ENCODE measurements around the gene DYNLRB1.
"Not testable (repeated sequence)": the region's sequence is repeated elsewhere in the genome, so short reads cannot be mapped to it uniquely, and the experiment has no call there.

Gene DYNLRB1

DNA sequence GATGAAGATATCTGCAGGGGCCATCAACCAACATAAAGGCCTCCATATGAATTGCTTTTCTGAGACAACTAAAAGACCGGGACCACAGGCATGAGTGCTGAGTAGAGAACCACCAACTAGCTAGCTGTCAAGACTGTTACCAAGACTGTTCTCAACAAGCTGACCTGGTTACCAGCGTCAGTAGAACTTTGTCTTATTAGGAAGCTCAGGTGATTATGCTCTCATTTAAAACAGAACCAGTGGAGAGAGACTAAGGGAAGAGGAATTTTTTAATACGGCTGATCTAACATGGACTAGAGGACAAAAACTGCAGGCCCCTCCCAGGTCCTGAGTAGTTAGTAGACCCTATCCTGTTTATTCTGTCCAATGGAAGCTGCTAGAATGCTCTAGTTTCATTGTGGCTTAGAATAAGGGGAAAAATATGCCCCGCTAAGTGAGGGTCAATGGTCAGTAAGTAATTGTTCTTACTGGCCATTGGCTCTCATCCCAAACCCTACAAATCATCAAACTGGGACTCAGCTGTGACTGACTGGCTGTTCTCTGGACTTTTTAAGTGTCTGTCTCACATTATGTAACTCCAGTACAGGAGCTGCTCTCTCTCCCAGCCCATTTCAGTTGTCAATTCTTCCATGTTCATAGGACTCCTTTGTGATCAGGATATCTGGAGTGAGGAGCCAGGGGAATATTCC is 3.8 kb upstream of the DYNLRB1 start:
- no peak for DNase-seq

DNA sequence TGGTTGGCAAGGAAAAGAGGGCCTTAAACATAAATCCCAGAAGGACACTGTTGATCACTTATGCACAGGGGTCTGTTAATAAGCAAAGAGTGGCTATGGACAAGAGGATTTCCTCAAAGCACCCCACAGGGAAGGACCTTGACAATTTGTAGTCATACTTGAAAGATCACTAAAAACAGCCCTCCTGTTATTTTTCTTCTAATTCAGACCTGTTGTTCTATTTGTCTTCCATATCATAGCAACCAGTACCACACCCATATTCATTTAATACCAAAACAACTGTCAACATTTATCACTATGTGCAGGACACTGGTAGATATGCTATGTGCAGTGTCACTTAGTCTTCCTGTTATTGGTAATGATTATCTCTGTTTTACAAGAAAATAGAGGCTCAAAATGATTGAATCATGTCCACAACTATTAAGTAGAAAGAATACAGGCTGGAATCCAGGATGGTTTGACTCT is 3.2 kb upstream of the DYNLRB1 start:
- no peak for DNase-seq

DNA sequence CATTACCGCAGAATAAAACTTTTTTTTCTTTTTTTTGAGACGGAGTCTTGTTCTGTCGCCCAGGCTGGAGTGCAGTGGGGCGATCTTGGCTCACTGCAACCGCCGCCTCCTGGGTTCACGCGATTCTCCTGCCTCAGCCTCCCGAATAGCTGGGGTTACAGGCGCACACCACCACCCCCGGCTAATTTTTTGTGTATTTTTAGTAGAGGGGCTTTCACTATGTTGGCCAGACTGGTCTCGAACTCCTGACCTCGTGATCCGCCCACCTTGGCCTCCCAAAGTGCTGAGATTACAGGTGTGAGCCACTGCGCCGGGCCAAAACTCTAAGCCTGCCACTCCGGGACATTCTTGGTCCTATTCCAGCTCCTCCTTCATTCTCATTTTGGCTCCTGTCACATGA is 2.2 kb upstream of the DYNLRB1 start:
- DNase-seq = not testable (repeated sequence)

DNA sequence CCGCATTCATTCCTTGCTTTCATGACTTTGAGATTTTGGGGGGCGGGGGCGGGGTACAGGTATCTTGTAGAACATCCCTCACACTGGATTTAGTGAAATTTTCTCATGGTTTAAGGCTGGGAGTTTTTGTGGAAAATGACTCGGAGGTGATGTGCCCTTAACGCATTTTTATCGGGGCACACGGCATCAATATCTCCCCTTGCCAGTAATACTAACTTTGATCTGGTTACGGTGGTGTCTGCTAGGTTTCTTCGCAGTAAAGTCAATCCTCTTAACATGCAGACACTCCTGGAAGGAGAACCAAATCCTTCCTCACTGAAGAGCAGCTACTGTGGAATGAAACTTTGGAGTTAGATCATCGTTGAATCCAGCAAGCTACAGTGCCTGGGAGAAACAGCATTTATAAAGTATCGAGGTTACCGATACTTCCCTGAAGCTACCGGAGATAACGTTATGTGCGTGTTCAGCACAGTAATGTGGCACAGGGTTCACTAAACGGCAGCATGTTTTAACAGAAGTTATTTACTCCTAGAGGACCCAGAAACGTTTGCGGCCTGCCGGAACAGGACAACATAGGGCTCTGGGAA is 1.2 kb upstream of the DYNLRB1 start:
- DNase-seq = no peak

DNA sequence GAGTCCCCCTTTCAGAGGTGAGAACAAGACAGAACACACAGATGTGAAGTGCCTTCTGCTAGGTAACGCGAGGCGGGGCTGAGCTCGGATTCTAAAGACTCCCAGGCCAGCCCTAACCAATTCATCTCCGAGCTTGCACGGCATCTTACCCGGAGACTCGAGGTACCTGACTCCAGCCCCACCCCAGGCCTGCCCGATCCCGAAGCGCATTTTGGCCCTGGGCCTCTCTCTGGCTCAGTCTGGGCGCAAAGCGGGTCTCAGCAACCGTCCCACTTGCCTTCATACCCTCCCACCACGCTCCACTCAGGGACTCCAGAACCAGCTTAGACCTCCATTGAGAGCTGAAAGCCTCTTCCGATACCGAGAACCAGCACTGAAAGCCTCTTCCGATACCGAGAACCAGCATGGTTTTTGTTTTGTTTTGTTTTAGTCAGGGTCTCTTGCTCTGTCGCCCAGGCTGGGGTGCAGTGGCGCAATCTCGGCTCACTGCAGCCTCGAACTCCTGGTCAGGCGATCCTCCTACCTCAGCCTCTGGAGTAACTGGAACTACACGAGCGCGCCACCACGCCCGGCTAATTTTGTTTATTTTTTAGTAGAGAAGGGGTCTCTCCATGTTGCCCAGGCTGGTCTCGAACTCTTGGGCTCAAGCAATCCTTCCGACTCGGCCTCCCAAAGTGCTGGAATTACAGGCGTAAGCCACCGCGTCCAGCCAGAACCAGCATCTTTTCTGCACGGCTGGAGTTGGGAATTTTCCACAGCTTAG is 557 bp upstream of the DYNLRB1 start:
- DNase-seq = peak; percentile 11

DNA sequence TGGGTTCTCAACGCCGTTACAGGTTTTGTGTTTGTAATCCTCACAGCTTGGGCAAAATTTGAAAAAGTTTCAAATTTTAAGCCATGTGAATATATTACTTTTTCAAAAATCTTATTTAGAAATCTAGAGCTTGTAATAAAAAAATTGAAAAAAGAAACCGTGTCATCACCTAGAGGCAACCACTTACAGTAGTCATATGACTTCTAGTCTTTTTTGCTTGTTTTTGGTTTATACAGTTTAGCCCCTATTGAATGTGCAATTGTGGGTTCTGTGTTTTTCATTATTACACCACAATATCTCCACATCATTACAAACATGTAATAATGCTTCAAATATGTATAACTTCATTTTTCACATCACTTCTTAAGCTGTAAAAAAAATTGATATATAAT is 888 bp downstream of the DYNLRB1 start:
- no peak for DNase-seq

DNA sequence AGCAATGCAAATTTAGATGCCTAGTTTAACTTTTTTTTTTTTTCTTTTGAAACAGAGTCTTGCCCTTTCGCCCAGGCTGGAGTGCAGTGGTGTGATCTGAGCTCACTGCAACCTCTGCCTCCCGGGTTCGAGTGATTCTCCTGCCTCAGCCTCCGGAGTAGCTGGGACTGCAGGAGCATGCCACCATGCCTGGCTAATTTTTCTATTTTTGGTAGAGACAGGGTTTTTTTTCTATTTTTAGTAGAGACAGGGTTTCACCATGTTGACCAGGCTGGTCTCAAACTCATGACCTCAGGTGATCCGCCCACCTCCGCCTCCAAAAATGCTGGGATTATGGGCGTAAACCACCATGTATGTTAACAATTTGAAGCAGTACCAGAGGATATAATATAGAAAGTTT is 2.6 kb downstream of the DYNLRB1 start:
- DNase-seq = not testable (repeated sequence)

DNA sequence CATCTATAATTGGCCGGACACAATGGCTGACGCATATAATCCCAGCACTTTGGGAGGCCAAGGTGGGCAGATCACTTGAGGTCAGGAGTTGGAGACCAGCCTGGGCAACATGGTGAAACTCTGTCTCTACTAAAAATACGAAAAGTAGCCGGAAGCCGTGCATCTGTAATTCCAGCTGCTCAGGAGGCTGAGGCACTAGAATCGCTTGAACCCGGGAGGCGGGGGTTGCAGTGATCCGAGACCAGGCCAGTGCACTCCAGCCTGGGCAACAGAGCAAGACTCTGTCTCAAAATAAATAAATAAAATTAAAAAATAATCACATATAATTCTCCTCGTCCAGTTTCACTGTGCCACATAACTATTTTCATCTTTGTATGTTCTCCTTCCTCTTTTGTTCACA is 3.6 kb downstream of the DYNLRB1 start:
- not testable (repeated sequence) for DNase-seq

DNA sequence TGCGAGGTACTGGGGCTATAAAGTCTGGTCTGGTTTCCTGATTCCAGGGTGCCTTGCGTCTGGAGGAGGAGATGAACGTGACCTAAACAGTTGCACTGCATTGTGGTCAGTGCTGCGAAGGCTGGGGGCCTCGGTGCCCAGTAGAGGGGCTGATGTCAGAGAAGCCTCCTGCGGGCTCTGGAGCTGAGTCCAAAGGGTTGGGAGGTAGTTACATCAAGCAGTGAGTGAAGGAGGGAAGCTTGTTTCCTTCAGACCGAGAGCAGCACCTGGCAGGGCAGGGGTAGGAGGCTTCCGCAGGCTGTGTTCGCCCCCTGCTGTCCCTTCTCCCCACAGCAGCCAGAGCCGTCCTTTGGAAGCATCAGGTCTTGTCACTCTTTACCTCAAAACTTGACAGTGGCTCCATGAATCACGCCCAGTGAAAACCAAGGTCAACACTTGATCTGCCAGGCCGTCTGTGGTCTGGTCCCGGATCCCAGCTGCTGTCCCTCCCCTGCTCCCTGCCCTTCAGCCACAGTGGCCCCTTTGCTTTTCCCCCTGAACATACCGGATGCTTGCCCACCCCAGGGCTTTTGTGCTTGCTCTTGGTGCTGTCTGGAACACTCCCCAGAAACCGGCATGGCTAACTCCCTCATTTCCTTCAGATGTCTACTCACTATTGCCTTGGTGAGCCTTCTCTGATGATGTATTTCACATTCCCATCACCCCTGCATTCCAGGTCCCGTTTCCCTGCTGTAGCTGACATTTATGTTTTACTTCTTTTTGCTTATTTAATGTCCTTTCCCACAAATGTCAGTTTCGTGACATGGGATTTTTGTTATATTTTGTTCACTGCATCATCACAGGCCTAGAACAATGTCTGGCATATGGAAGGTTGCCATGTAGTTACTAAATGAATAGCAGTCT is 7.0 kb downstream of the DYNLRB1 start:
- DNase-seq = no peak

DNA sequence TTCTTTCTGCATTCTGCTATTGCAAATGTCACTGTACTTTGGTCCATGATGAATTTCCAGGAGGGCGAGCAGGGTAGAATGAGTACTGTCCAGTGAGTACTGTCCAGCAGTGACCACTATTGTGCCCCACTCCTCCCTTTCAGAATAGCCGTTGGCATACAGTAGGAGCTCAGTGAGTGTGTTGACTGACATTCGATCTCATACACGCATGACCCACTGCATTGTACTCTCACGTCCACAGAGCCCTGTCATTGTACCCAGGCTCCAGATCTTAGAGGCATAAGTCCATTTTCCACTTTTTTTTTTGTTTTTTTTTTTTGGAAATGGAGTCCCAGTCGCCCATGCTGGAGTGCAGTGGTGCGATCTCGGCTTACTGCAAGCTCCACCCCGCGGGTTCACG is 8.2 kb downstream of the DYNLRB1 start:
- DNase-seq = no peak

DNA sequence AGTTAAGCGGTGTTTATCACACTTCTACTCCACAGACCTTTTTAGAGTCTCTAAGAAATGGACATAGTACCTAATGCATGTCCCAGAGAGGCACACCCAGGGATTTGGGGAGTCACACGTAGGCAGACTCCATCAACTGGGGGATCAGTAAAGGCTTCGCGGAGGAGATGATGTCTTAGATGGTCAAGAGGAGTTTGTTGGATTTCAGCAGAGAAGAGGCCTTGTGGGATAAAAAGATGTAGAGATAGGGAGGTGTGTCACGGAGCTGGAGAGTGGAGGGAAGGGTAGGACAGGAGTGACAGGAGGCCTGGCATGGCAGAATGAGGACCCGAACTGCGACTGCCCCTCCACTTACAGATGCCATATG is 9.1 kb downstream of the DYNLRB1 start:
- no peak for DNase-seq

DNA sequence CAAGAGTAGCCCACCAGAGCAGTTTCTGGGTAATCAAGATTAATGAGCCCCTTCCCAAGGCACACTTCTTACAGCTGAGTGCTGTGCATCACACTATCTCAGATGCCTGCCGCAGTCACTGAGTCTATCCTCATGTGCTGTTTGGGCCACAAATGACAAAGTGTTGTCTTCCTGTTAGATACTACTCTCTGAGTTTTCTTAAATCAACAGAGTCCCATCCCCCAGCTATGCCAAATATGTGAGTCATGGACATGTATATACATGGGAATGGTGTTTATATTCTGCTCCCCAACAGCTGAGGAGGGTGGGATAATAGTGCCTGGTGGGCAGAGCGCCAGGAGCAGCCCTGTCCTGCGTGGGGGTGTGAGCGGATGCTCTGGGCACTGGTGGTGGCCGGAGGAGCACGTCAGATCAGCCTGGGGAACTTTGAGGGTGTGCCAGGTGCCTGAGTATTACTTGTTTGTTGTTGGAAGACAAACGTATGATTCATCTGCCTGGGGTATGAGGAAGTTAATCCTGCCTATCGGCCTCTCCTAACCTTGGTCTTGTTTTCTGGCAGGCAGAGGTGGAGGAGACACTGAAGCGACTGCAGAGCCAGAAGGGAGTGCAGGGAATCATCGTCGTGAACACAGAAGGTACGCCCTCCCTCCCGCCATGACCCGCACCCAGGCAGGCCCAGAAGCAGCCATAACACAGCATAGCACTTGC is 9.6 kb downstream of the DYNLRB1 start:
- DNase-seq = no peak

DNA sequence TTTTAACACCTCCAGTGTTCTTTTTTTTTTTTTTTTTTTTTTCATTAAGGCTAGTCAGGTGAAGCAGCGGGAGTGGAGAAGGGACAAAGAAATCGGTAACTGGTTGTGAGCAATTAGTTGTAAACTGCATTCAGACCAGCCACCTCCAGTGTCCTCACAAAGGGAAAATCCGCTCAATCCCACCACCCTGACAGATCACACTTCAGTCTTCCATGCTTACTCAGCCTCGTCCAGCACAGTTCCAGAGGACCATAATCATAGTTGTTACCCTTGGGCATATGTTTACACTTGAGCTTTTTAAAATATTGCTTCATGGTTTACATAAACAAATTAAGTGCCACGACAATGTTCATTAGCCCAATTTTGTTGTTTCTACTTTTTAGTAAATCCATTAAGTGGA is 10.2 kb downstream of the DYNLRB1 start:
- DNase-seq = no peak

DNA sequence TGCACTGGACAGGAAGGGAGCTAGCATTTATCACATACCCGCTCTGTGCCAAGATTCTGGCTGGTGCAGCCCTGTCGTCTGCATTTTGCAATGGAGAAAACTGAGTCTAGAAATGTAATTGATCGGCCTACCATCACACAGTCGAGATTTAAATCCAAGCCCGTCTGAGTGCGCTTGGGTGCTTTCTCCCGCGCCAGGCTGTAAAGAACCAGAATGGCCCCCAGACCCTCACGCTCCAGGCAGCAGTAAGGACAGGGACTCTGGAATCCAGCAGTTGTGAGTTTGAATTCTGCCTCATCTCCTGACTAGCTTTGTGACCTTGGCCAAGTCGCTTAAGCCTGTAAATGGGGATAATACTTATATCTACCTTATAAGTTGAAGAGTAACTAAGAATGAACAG is 10.8 kb downstream of the DYNLRB1 start:
- DNase-seq = no peak

DNA sequence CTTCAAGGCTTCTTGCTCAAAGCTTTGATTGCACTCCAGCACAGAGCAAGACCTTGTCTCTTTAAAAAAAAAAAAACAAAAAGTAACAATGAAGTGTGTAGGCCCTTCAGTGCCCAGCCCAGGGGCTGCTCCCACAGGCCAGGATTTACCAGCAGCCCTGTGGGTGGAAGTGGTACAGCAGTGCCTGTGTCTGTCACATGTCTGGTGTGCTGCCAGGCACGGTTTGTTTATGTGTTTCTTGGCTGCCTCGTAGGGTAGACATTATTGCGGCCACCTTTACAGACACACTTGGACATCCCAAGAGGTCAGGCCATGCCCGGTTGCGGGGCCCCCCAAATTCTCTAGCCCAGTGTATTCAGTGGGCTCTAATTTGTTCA is 12.7 kb downstream of the DYNLRB1 start:
- no peak for DNase-seq

DNA sequence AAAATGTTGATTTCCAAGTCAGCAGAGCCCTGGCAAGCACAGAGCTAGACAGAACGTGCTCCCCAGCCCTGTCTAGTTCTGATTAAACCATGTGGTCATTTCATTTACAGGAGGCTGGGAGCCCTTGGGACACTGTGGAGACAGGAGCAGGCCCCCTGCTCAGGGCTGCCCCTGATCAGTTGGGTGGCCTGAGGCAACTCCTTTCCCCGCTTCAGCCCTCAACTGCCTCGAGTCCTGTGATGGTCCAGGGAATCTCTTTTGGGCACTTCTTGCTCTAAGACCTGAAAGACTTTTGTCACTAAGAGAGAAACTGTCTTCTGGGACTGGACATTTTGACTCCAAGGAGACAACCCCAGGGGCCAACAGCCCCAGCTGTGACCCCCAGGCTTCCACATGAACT is 13.5 kb downstream of the DYNLRB1 start:
- no peak for DNase-seq

DNA sequence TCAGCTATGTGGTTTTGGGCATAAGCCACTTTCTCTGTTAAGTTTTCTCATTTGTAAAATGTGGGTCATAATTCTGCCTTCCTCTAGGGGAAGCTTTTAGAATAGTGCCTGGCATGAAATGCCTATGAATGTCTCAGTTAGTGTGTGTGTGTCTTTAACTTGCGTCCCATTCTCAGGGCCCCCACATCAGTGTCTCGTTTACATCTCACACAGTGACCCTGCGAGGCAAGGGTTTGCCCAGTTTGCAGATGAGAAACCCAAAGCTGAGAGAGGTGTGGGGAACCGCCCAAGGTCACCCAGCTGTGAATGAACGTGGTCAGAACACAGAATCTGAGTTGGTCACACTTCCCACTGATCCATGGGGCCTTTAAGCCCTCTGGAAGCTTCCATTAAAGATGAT is 14.1 kb downstream of the DYNLRB1 start:
- no peak for DNase-seq

DNA sequence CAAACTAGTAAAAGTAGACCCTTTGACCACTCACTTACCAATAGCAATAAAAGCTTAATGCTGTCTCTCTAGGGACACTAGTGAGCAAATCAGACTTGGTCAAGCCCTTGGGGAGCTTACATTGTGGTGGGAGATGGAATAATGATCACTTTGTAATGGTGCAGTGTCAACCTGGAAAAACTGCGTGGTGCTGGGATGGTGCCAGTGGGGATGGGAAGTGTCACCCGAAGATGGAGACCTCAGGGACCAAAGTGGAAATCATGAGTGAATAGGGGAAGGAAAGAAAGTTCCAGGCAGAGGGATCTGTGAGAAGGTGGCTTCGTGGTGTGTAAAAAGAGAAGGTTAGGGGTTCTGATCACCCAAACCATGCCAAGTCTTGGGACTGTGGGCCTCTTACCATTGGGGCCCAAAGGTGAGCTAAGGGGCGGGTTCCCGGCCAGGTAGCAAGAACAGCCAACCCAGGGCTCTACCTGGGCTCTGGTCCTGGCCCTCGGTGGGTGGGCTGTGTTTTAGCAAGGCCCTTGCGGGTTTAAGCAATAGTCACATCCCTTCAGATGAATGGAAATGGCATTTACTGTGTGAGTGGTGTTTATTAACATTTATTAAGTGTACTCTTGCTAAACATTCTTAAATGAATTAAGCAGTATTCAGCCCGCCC is 15.5 kb downstream of the DYNLRB1 start:
- DNase-seq = no peak

DNA sequence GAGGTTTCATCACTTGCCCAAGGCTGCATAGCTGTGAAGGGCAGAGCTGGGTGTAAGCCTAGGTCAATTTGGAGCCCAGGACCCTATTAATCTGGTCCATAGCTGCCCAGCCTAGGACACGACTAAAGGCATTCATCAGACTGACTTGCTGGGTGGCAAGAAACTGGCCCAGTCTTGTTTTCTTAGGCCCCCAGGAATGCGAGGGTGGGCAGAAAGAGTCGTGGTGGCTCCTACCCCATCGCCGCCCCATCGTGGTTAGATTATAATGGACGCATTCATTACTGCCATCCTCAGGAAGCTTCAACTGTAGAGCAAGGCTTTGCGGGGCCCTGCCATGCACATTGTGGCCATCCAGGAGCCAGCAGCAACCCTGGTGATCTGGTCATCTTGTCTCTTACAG is 16.1 kb downstream of the DYNLRB1 start:
- no peak for DNase-seq

DNA sequence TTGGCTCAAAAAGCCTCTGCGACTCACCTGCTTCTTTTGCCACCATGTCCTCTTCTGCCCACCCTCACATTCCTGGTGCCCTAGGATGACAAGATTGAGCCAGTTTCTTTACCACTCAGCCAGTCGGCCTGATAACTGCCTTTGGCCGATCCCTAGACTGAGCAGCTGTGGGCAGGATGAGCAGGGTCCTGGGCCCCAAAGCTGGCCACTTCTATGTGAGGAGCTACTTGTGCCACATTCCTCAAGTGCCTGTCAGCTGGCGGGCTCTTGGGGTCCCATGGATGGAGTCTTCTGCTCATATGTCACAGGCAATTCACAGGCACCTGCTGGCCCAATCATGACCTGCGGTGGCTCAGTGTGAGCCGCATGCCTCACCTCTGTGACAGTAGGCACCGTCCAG is 16.5 kb downstream of the DYNLRB1 start:
- no peak for DNase-seq

DNA sequence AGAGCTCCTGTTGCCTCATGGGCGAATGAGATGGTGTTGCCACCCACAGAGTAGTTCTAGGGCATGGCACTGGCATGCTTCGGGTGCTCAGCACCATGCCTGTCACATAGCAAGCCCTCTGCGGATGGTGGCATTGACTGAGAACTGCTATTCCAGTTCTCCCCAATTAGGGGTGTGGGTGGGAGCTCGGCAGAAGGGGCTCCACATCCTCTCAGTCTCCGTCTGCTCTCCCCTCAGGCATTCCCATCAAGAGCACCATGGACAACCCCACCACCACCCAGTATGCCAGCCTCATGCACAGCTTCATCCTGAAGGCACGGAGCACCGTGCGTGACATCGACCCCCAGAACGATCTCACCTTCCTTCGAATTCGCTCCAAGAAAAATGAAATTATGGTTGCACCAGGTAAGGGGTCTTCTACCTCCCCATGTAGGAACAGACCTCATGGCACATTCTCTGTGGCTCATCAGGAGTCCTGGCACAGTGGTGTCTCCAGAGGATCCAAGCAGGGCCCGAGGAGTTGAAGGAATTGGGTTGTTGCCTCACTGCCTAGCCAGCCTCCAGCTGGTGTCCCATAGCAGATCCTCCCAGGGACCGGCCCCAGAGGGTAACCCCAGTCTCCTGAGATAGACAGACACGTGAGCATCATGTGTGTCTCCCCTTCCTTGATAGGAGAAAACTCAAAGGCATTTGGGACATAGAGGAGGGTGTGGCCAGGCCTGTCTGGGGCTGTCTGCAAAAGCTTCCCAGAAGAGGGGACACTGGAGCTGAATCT is 18.4 kb downstream of the DYNLRB1 start:
- no peak for DNase-seq

All from NCI-H774 (cell line).